Hematopoietic multipotent progenitor cell (in vitro differentiated cells): ENCODE results near the gene RALB. TPM values are rescaled to one million over a fixed set of nuclear protein-coding genes. Genes with fewer than 3 reads are reported as not detected.
"Not testable (repeated sequence)": the region's sequence is repeated elsewhere in the genome, so short reads cannot be mapped to it uniquely, and the experiment has no call there.

Experiments
- DNase-seq, 3 donors: peaks; one replicate each; pipeline ENCODE4 v3.0.0-alpha.2; 2011 to 2015; ENCODE audit warnings: low read depth in 2 of 3, low spot score in 2 of 3
- total RNA-seq: library from RNA; depleted of rRNA; stranded (reverse); fragments of >200 nt; gene quantifications from one replicate; pipeline ENCODE4 v1.2.3, GENCODE V29; 2012

RALB gene
- total RNA-seq, 1 donor: 32.6 TPM

DNA sequence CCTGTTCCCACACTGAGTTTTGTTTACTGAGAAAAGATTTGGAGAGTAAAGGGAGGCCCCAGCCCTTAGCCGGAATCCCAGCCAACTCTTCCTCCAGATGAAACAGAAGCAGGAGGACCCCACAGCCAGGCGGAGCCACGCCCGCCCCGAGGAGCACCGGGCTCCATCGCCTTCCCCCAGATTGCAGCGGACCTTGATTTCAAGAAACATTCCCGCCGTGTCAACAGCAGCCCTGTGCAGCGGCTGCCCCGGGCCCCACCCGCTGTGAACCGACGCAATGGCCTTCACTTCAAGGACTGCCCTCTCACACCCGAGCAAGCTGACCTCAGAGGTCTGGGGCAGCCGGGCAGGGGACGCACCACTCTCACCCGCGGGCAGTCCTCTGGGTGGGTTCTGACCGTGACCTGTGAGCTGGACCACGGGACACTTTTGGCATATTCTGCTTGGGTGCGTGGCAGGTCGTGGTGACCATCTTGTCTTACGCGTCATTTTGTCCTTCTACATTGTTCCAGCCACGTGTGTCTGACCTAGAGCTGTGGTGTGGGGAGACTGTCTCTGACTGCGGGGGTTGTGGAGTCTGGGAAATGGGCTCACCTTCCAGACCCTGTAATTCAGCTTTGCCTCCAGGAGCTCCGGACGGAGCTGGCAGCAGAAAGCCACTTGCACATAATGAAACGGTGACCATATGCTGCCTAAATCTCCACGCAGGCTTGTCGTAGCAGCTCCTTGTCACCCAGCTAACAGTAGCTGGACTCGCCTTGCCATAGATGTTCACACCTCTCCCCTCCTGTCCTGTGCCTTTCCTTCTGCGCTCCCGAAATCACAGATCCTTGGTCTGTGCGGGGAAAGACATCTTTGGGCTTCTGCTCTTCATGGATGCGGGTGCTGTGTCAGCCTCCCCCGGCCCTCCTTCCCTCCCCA, 61.3 kb downstream of the RALB start:
- no peak for DNase-seq

DNA sequence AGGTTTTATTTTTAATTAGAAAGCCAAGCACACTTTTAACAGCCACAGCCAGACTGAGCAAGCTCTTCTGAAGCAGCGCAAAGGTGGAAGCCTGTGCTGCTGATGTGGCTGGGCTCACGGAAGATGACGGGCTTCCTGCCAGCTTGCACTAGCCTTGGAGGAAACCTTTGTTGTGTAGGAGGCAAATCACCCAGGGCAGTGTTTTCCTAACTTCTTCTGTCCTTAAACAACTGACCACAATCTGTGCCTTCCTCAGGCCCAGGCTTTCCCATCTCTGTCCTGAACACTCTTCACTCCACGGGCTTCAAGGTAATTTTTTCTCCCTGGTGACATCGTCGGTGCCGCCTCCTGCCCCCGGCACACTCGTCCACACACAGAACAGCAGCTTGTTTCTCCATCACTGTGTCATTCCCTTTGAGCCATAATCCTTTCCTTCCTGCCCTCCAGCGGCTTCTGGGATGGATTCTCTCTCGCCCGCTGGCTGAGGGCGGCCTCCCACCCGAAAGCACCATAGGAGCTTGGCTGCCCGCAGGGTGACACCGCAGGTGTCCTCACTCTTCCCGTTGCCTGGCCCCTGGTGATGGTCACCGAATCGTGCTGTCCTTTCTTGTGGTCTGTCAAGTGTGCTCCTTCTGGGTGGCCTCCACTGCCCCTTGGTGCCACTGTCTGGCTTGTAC, 62.2 kb downstream of the RALB start:
- DNase-seq: peak in 2 of 3 donors; percentile 67 to 89

DNA sequence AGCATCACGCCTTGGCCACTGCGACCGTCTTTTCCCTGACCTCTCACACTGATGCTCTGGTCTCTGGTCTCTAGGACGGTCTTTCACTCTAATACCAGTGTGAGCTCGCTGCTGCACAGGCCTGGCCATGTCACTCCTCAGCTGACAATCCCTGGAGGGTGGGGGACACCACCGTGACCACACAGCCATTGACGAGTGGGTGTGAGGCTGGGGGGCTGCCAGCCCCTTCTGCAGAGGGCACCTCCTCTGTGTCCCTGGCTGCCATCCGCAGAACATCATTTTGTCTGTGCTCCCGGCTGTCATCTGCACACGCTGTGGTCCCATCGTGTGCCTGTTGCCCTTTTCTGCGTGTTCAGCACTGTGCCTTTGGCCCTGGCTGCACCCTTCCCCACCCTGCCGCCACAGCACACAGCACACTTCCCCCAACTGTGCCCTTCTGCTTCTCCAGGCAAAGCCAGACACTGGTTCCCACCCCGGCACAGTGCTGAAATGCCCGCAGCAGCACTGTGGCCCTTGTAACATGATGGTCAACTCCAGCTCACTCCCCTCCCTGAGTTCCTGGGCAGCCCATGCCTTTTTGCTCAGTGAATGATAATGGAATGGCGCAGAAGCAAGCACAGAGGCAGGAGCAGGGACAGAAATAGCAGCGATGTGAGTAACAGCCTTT, 62.8 kb downstream of the RALB start:
- DNase-seq: no peak

DNA sequence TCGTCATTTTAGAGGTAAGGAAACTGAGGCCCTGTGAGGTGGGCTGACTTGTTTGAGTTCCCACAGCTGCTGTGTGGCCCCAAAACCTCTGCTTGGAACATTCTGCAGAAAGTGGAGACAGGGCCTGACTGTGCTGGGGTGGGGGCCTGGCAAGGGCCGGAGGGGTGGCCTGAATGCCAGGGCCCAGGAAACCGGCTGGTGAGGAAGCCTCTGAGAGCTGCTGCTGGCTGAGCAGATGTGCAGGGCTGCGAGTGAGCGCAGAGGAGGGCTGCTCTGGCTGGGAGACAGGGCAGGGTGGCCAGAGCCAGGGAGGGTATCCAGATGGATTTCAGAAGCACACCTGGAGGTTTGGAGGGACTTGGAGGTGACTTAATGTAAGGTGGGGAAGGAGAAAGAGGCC, 63.4 kb downstream of the RALB start:
- DNase-seq: no peak

DNA sequence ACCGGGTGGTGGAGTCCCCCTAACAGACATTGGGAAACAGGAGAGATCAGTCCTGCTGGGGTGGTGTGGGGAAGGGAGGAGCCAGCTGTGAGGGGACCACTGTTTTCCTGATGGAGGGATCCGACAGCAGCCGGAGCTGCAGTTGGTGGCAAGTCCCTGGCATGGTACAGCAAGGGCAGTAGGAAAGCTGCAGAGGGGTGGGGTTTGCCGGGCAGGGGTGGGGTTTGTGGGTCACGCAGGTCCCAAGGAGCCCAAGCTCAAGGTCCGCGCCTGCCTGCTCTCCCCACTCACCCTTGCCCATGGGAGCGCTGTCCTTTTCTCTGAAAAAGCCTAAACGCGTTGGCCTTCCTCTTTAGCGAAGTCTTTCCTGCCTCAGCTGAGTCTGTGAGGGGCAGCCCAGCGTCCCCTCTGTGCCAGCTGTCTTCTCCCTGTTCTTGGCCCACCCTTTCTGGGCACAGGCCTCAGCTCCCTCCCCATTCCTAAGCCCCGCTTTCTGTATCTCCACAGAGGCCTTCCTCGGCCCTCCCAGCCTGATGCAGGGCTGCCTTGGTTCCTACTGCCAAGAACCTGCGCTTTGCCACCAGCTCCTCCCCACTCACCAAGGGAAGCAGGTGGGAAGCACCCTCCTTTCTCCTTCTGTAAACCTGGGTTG, 64.0 kb downstream of the RALB start:
- no peak for DNase-seq

DNA sequence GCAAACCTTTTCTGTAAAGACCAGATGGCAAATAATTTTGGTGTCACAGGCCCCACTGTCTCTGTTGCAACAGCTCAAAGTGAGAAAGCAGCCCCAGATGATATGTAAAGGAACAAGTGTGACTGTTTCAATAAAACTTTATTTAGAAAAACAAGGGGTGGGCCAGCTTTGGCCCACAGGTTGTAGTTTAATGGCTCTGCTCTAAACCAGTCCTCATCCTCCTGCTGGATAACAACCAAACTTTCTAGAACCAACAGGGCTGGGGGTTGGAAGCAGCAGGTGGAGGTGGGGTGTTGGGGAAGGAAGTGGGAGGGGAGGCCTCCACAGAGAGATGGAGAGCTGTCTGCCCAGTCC, 64.5 kb downstream of the RALB start:
- DNase-seq: no peak

DNA sequence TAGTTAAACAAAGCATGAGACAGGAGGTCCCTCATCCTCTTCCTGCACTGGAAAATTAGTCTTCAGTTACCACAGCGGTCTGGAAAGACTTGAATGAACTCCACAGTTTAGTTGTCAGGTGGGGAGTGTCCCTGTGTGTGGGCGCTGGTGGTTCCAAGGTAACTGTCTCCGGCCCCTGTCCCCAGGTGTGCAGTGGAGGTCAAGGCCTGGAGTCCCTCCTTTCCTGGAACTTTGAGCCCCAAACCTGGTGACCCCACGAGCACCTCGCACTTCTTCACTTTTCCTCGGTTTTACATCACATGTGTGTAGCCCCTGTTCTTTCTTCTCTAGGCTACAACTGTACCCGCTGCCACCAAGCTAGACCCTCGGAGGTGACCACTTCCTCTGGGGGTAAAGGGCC, 65.3 kb downstream of the RALB start:
- DNase-seq: no peak

DNA sequence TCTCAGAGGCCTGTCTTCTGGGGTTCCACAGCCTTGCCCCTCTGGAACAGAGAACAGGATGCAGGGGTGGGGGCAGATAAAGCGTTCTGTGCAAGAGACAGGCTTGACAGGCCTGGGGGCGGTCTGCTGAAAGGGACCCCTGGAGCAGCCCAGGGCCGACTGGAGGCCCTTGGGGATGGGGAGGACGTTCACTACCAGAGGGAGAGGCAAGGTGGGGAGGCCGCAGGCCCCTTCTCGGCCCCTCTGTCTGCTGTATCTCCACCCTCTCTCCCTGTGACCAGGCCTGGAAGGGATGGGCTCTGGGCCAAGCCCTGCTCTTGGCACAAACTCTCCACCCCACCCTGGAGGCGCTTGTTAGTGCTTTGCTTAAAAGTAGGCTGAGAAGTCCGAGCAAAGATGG, 66.0 kb downstream of the RALB start:
- no peak for DNase-seq

DNA sequence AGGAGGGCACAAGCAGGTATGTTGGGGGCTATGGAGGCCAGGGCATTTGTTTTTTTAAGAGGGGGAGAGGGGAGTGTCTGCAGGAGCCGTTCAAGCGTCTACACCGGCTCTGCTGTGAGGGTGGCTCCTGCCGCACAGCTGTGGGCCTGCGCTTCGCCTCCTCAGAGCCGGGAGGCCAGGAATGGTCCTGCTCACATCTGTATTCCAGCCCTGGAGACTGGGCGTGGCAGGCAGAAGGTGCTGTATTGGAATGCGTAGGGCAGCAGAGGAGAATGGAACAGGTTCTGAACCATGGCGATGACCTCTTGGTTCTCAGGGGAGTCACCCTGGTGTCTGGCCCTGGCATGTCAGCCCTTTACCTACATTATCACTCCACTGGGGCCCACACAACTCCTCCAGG, 66.5 kb downstream of the RALB start:
- no peak for DNase-seq

DNA sequence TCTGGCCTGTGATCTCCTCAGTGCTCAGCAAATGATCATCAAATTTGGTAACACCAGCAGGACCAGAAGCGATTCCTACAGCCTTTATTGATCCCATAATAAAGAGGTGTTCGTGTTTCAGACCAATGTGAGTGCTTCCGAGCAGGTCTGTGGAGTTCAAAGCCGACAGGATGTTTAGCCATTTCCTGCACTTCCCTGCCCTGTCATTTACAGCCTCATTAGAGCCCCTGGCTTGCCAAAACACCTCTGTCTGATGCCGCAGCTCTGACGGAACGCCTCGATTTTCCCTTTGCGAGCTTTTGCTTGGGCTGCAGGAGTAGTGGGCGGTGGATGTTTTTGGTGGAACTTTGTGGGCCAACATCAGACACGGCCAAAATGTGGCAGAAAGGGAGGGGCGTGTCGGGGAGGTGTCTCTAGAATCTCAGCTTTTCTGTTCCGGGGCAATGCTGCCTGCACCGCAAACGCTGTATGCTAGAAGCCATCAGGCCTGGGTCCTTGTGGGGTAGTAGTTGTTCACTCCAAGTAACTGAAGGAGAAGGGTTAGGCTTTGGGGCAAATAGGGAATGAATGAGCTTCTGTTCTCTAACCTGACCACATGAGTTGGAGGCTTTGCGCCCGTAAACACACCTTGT, 67.2 kb downstream of the RALB start:
- DNase-seq: no peak

DNA sequence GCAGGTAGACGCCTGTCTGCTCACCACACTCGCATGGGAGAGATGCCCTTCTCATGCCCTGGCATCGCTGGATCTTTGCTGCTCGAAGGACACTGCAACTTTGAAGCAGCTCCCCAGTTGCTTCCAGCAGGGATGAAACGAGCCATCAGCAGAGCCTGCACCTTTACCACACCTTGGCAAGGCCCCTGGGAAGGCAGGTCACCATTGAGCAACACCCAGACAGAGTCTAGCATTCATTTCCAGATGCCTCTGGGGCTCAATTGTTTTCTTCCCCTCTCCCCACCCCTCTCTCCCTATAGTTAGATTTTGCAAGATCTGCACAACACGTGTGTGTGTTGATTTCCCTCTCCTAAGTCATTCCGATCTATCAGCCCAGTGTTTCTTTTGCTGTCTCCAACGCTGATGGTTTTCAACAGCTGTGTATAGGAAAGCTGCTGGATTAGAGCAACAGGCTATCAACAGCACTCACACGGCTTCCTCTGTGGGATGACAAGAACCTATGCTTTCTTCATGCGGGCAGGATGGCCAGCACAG, 67.7 kb downstream of the RALB start:
- no peak for DNase-seq

DNA sequence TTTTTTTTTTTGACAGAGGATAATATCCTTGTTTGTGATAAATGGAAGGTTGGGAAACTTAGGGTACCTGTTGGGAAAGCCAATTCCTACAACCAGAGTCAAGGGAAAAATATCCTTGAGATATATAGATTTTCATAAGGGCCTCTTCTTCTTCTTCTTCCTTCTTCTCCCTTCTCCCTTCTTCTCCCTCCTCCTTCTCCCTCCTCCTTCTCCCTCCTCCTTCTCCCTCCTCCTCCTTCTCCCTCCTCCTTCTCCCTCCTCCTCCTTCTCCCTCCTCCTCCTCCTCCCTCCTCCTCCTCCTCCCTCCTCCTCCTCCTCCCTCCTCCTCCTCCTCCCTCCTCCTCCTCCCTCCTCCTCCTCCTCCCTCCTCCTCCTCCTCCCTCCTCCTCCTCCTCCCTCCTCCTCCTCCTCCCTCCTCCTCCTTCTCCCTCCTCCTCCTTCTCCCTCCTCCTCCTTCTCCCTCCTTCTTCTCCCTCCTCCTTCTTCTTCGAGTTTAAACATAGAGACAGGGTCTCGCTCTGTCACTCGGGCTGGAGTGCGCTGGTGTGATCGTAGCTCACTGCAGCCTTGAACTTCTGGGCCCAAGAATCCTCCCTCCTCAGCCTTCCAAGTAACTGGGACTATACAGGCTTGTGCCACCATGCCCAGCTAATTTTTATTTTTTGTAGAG, 68.4 kb downstream of the RALB start:
- DNase-seq: not testable (repeated sequence)

DNA sequence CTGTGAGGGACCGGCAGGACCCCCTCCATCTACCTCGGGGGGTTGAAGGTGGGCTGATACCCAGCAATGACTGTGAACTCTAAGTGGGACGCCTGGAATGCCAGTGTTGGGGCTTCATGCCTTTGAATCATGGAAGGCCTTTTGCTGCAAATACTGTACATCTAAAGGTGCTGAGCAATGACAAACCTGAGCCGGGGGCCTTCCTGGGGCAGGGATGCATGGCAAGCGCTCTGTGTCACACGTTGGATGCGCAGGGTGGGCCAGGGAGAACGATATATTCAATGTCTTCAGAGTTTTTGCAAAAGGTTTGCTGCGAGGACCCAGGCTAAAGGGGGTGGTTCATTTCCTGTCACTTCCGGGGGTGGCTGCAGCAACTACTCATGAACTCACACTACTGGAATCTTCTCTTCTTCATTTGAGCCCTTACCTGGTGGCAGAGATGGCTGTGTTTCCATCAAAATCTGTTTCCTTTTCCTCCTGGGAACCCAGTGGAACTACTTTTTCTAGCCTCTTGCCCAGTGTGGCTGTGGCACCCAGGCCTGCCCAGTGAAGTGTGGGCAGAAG, 69.2 kb downstream of the RALB start:
- DNase-seq: no peak

DNA sequence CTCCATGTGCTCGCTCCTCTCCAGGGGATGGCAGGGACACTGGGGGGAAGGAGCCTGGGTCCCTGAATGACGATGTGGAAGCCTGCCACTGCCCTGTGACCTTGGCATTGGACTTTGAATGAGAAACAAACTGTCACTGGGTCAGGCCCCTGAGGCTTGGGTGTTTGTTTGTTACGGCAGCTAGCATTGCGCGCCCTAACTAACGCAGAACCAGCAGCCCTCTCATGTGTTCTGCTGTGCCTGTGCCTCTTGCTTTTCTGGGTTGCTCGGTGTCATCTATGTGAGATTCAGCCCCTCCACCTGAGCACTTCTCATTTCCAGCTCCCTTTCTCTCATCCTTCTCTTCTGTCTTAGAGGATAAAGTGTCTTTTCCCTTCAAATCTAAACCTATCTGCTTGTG, 69.7 kb downstream of the RALB start:
- DNase-seq: no peak

DNA sequence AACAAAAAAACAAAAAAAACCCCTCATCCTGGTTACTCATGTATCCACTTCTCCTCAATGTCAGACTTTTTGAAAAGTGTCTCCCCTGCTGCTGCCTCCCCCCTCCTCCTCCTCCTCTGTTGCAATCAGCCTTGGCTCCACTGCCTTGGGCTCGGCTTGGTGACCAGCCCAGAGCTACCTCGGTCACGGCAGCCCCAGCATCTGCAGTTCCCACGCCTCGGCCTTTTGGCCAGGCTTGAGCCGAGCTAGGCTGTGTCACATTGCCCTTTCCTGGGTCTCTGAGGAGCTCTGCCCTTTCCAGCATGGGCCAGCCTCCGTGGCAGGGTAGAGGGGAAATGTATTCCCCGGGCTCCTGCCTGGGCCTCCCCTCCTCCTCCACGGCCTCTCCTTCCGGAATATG, 70.6 kb downstream of the RALB start:
- no peak for DNase-seq

DNA sequence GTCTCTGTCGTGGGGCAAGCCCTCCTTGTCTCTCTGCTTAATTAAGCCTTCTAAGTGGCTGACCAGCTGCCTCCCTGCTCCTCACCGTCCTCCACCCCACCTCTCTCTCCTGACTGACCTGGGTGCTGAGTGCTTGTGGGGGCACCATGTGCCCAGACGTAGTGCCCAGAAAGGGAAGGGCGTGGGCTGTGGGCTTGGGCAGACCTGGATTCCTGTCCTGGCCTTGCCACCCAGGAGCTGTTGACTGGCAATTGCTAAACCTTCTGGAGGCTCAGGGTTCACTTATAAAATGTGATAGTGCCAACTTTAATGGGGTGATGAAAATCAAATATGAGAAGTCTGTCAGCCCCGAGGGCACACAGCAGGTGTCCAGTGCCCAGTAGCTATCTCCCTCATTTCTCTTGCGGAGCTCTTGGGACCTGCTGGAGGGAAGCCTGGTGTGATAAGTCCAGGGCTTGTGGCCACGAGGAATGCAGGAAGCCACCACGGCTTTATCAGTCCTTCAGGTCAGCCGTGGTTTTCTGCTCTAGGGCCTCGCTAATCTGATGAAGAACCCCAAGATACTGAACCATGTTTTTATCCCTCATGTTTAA, 71.3 kb downstream of the RALB start:
- DNase-seq: no peak

DNA sequence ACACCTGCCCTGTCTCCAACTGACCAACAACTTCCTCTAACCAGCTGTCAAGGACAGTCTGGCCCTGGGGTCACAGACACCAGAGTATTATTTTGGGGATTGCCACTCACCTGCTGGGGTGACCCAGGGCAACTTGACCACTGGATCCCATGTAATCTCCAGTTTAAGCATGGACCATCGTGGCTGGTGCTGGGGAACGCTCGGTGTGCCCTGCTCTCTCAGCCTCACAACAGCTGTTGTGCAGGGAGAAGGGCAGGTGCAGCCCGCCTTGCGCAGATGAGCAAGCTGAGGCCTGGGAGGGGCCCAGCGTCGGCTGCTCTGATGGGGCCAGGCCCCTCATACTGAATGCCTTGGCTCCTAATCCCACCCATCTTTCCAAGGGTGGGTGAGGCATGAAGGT, 72.3 kb downstream of the RALB start:
- no peak for DNase-seq

DNA sequence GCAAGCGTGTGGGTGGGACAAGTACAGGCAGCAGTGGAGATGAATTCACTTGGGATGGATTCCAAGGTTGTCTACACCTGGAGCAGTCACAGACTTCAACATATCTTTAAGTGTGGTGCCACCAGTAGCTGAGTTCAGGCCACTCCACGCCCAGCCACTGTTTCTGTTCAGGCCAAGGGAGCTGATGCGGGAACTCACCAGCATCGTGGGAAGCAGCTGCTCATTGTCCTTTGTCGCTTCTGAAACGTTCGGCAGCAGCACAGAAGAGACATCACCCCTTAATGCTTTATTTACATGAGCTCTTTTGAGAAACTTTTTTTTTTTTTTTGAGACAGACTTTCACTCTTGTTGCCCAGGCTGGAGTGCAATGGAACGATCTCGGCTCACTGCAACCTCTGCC, 73.4 kb downstream of the RALB start:
- DNase-seq: no peak
